Neutrophil (primary cell): ENCODE results near the gene XPNPEP1.

Source experiments
- H3K27ac ChIP-seq: fragments of 200-600 bp; sonication (generic); 2 replicates; pipeline ENCODE4 v1.5.1; 2016; ENCODE audit warnings: mild to moderate bottlenecking, moderate library complexity
- H3K27me3 ChIP-seq: fragments of 200-600 bp; sonication (generic); 2 replicates; pipeline ENCODE4 v1.6.0; 2016; ENCODE audit warnings: mild to moderate bottlenecking
- H3K36me3 ChIP-seq: fragments of 200-600 bp; sonication (generic); 2 replicates; pipeline ENCODE4 v1.5.1; 2017
- H3K4me1 ChIP-seq, 2 experiments: fragments of 200-600 bp in 1 of 2; sonication (generic) in 1 of 2; 1 replicate in 1 of 2; 2 replicates in 1 of 2; pipeline versions ENCODE4 v1.5.1 to v1.6.1; 2013 to 2016; ENCODE audit warnings: low read depth in 1 of 2, low read length in 1 of 2, mild to moderate bottlenecking in 1 of 2, moderate library complexity in 1 of 2; ENCODE audit not compliant: control insufficient read depth in 1 of 2, insufficient read depth in 1 of 2
- H3K4me3 ChIP-seq, 2 experiments: fragments of 200-600 bp in 1 of 2; sonication (generic) in 1 of 2; 1 replicate in 1 of 2; 2 replicates in 1 of 2; pipeline ENCODE4 v1.5.1; 2013 to 2016; ENCODE audit warnings: low read depth in 1 of 2, low read length in 1 of 2, mild to moderate bottlenecking in 1 of 2, moderate library complexity in 1 of 2
- H3K9me3 ChIP-seq: fragments of 200-600 bp; sonication (generic); 2 replicates; pipeline ENCODE4 v1.5.1; 2016
- TF ChIP-seq, protein P1 (sequence below): fragments of 200-600 bp; sonication (generic); IDR thresholded peaks from 2 replicates; pipeline ENCODE4 v1.5.1; 2016; ENCODE audit warnings: antibody characterized with exemption

XPNPEP1 gene

DNA sequence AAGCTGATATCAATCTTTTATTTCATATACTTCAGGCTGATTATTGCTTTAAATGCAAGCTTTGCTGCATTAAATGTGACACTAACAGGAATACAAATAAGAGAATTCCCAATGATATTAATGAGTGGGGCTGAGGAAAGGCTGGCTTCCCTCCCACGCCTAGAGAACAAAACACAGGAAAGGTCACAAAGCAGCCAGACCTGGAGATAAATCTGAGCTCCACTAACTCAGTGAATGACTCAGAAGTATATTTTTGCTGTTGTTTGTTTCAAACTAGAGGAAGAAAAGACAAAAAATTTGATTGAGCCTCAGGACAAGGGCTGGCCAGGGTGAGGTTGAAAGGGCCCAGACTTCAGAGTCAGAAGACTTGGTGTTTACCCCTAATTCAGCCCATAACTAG lies 88.1 kb downstream of the XPNPEP1 start:
- no peak overlapping the region for H3K27ac ChIP-seq
- TF ChIP-seq, protein P1, sequence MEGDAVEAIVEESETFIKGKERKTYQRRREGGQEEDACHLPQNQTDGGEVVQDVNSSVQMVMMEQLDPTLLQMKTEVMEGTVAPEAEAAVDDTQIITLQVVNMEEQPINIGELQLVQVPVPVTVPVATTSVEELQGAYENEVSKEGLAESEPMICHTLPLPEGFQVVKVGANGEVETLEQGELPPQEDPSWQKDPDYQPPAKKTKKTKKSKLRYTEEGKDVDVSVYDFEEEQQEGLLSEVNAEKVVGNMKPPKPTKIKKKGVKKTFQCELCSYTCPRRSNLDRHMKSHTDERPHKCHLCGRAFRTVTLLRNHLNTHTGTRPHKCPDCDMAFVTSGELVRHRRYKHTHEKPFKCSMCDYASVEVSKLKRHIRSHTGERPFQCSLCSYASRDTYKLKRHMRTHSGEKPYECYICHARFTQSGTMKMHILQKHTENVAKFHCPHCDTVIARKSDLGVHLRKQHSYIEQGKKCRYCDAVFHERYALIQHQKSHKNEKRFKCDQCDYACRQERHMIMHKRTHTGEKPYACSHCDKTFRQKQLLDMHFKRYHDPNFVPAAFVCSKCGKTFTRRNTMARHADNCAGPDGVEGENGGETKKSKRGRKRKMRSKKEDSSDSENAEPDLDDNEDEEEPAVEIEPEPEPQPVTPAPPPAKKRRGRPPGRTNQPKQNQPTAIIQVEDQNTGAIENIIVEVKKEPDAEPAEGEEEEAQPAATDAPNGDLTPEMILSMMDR = no peak
- no peaks in the 10 kb centered on the region for H3K36me3 ChIP-seq
- H3K4me1 ChIP-seq = no peaks in the 10 kb centered on the region
- H3K27me3 ChIP-seq = peaks cover 17% of the 10 kb centered on the region
- H3K9me3 ChIP-seq = no peaks in the 10 kb centered on the region
- no peak overlapping the region for H3K4me3 ChIP-seq

DNA sequence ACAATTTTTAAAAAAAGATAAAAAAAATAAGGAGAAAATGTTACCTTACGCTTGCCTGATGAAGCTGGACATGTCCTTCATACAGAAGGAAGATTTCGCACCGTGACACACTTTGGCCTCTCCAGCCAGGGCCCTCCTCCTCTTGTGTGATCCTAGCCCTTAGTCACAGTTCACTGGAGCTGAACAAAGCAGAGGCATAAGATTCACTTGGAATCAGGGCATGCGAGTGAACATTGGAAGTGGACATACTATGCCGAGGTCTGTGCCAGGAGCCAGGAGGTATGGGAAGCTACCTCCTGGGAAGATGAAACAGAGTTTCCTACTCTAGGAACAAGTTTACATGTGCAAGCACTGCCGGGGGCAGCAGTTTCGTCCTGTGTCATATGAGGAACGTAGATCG lies 91.5 kb downstream of the XPNPEP1 start:
- Histone ChIP-seq H3K27ac (no peak overlapping the region), H3K36me3 (no peaks in the 10 kb centered on the region), H3K9me3 (no peaks in the 10 kb centered on the region), H3K4me1 (no peaks in the 10 kb centered on the region), H3K4me3 (no peak overlapping the region), H3K27me3 (peaks cover 16% of the 10 kb centered on the region)
- TF ChIP-seq, protein P1 = no peak

DNA sequence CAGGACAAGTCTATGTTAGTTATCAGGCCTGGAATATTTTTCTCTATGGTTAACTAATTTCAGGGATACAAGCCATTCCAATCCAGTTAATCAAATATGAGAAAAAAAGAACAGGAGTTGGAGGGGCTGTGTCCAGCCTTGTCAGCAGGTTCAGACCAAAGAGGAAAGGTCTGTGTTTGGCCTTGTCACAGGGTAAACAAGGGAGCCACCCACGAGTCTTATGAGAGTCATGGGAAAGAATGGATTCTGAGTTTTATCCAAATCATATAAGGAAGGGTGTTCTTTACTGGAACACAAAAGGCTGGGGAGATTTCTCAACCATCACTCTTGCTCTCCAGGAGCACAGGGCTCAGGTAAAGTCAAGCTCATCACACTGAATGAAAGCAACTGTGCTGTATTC lies 99.1 kb downstream of the XPNPEP1 start:
- TF ChIP-seq, protein P1 = no peak
- H3K4me1 ChIP-seq = no peaks in the 10 kb centered on the region
- no peak overlapping the region for H3K27ac ChIP-seq
- no peaks in the 10 kb centered on the region for H3K9me3 ChIP-seq
- H3K36me3 ChIP-seq = no peaks in the 10 kb centered on the region
- H3K4me3 ChIP-seq = no peak overlapping the region
- no peaks in the 10 kb centered on the region for H3K27me3 ChIP-seq

DNA sequence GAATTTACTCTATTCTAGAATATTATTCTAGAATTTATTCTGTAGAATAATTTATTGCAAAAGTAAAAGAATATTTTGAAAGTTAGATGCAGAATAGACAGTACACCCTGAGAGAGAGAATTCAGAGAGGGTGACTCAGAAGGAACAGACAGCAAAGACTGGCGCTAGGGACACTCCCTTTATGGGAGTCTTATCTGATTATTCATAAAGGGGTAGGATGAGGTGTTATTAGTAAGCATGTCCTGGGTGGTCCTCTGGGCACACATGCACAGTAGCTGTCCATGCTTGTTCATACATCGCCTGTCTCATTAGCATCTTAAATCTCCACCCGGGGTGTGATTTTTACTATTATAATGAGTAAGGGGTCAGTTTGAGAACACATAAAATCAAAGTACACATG lies 100.1 kb downstream of the XPNPEP1 start:
- Histone ChIP-seq H3K4me1 (no peaks in the 10 kb centered on the region), H3K27me3 (no peaks in the 10 kb centered on the region), H3K9me3 (no peaks in the 10 kb centered on the region), H3K36me3 (no peaks in the 10 kb centered on the region), H3K4me3 (no peak overlapping the region), H3K27ac (no peak overlapping the region)
- TF ChIP-seq, protein P1 = no peak

DNA sequence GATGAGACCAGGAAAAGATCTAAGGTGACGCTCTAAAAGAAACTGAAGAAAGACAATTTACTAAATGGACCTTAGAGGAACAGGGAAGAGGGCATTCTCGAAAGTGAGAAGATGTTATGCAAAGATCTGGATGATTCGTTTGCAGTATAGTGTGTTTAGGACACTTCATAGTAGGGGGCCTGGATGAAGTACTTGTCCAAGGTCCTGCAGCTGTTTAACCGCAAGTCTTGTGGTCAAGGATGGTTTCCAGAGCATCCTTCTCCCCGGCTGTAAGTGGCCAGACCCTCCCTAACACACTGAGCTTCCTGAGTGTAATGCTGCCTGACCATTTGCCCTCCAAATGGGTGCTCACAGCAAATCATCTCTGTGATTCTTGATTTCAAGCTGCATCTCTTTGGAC lies 101.6 kb downstream of the XPNPEP1 start:
- H3K4me3 ChIP-seq = no peak overlapping the region
- TF ChIP-seq, protein P1 = no peak
- H3K27me3 ChIP-seq = no peaks in the 10 kb centered on the region
- no peaks in the 10 kb centered on the region for H3K4me1 ChIP-seq
- H3K27ac ChIP-seq = no peak overlapping the region
- no peaks in the 10 kb centered on the region for H3K36me3 ChIP-seq
- H3K9me3 ChIP-seq = no peaks in the 10 kb centered on the region
